HG03108 (cell line): ENCODE data around the gene RGL3.
"Not testable (repeated sequence)": the region's sequence is repeated elsewhere in the genome, so short reads cannot be mapped to it uniquely, and the experiment has no call there.

Experiments
- ATAC-seq: cut with Tn5 transposase; IDR thresholded peaks from one replicate; pipeline ENCODE4 v1.9.1; 2021; ENCODE audit warnings: moderate library complexity; ENCODE audit not compliant: unreplicated experiment

The RGL3 gene

GRCh38 chr19:11418549-11419506 is at the start of gene RGL3:
TSS of gene RGL3 (minus strand) at chr19:11419314. CDS start at chr19:11419278, 36 bp downstream.
- no peak for ATAC-seq

- not testable (repeated sequence) for ATAC-seq
Measured at GRCh38 chr19:11468266-11468845, 49.2 kb upstream of the RGL3 start.

- ATAC-seq = no peak
Measured at GRCh38 chr19:11465600-11465999, 46.5 kb upstream of the RGL3 start.

DNA sequence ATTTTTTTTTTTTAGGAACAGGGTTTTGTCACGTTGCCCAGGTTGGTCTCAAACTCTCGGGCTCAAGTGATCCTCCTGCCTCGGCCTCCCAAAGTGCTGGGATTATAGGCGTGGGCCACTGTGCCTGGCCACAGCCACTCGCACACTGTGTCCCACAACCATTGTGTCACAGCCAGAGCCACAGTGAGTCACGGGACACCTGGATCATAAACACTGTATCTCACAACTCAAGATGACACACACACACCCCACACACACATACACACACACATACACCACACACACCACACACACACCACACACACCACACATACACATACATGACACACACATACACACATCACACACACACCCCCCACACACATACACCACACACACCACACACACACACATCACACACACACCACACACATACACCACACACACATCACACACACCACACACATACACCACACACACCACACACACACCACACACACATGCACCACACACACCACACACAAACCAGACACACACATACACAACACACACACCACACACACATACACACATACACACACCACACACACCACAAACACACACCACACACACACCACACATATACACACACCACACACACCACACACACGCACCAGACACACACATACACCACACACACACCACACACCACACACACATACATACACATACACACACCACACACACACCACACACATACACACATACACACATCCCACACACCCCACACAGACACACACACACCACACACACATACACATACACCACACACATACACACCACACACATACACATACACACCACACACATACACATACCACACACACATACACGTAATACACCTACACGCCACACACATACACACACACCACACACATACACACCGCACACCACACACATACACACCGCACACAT is 45.5 kb upstream of the RGL3 start:
- ATAC-seq = no peak

- no peak for ATAC-seq
Measured at GRCh38 chr19:11463391-11463790, 44.3 kb upstream of the RGL3 start.

- ATAC-seq = no peak
Measured at GRCh38 chr19:11461453-11461852, 42.3 kb upstream of the RGL3 start.

GRCh38 chr19:11460207-11460606 is 41.1 kb upstream of the RGL3 start:
- ATAC-seq = no peak

DNA sequence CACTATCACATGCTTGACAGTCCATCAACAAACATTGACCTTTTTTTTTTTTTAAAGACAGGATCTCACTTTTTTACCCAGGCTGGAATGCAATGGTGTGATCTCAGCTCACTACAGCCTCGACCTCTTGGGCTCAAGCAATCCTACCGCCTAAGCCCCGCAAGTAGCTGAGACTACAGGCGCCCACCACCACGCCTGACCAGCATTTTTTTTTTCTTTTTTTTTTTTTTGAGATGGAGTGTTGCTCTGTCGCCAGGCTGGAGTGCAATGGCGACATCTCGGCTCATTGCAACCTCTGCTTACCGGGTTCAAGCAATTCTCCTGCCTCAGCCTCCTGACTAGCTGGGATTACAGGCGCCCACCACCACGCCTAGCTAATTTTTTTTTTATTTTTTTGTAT is 39.8 kb upstream of the RGL3 start:
- not testable (repeated sequence) for ATAC-seq

DNA sequence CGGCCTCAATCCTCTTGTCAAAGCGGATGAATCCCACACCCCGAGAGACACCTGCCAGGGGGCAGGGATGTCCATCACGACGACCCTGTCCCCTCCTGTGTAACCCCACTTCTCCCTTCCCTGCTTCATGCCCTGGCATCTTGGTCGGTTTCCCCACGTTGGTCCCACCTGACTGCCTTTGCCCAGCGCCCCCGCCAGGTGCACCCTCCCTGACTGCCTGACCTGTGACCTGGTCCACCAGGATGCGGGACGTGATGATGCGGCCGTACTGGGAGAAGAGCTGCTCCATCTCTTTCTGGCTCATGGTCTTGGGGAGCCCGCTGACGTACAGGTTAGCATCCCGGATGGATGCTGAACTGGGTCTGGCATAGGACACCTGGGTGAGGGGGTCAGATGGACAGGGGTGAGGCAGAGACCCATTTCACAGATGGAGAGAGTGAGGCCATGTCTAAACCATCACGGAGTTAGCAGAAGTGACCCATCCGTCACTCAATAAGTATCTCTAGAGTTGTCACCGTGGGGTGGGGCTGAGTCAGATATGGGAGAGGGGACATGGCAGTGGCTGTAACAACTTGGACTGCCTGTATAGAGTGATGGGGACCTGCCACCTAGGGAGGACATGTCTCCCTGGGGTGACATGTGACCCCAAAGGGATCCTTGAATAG is 39.3 kb upstream of the RGL3 start:
- no peak for ATAC-seq

- no peak for ATAC-seq
Measured at GRCh38 chr19:11457831-11458230, 38.7 kb upstream of the RGL3 start.

DNA sequence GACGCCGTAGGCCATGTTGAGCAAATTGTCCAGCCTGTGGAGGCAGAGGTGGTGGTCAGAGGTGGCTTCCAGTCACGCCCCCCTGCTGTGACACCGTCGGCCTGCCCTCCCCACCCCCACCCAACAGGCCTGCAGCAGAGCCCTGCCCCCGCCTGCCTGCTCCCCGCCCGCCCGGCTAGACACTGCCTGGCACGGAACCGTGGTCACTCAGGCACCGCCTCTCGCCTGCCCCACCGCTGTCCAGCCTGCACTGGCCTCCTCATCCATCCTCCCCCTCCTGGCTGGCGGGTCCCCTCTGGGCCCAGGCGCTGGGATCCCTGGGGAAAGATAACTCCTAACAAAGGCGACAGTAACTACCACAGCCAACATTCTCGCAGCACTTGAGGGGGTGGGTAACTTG is 38.0 kb upstream of the RGL3 start:
- no peak for ATAC-seq

- ATAC-seq = no peak
Measured at GRCh38 chr19:11456659-11457058, 37.5 kb upstream of the RGL3 start.

GRCh38 chr19:11455233-11455554 is 36.1 kb upstream of the RGL3 start:
- not testable (repeated sequence) for ATAC-seq

GRCh38 chr19:11453468-11454341 is 34.6 kb upstream of the RGL3 start:
- no peak for ATAC-seq

DNA sequence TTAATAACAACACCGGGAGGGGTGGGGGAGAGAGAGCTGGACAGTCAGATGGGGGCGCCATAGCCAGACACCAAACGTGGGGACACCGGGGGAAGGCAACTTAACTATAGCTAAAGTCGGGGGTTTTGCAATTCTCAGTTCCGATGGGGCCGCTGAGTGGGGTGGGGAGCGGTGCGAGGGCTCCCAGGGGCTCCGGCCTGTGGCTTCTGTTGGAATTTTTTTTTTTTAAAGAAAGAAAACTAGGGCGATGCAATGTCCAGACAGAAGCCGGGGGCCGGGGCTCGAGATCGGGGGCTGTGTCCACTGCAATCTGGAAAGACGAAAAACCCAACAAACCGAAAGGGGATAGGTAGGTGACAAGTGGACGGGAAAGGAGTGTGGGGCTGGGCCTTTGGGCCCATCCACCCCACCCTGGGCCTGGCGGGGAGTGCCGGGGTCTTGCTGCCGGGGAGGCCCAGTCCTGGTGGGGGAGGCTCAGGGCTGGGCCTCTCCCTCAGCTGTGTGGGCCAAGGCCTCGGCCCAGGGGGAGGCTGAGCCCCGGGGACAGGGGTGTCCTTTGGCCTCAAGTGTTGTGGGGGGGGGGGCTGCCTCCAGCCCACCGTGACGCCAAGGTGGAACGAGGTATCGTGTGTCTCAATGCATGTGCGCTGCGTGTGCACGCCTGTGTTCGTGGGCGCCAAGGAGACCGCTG is 33.7 kb upstream of the RGL3 start:
- no peak for ATAC-seq

GRCh38 chr19:11451871-11452619 is 32.9 kb upstream of the RGL3 start:
- no peak for ATAC-seq

DNA sequence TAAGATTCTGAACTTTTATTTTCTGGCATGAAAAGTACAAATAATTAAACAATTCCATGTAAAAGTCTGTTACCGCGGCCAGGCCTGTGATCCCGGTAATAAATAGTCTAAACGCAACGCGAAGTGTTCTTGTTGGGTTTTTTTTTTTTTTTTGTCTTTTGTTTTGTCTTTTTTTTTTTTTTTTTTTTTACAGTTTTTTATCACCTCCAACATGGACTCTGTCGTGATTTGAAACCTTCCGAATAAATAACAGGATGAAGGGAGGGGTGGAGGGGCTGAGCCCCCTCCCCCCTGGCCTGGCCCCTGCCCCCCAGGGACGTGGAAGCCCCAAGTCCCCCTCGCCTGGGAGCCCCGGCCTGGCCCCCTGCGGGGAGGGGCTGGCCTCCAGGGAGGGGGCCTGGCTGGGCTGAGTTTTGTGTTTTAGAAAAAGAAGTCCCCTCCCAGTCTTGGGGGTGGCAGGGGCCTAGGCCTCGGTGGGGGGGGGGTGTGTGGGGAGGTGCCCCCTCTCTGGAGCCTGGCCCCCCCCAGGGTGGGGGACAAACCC is 32.3 kb upstream of the RGL3 start:
- no peak for ATAC-seq
